Activated CD4-positive, alpha-beta T cell treated with anti-CD3 and anti-CD28 coated beads, Interleukin-2, amount 50 U/mL, for 16 hours (primary cell): ENCODE data around the gene PFAS.
A peak's percentile ranks its signal among the peaks of the same experiment; 100 is the strongest.
"Not testable (repeated sequence)": the region's sequence is repeated elsewhere in the genome, so short reads cannot be mapped to it uniquely, and the experiment has no call there.

Experiments used
- DNase-seq: peaks from one replicate; pipeline ENCODE4 v3.0.0-alpha.2; 2020

The PFAS gene

GRCh38 chr17:8225813-8226535 lies 23.1 kb upstream of the PFAS start:
- DNase-seq = peak; percentile 92

GRCh38 chr17:8226536-8227237 lies 22.4 kb upstream of the PFAS start:
- peak; percentile 84 for DNase-seq

DNA sequence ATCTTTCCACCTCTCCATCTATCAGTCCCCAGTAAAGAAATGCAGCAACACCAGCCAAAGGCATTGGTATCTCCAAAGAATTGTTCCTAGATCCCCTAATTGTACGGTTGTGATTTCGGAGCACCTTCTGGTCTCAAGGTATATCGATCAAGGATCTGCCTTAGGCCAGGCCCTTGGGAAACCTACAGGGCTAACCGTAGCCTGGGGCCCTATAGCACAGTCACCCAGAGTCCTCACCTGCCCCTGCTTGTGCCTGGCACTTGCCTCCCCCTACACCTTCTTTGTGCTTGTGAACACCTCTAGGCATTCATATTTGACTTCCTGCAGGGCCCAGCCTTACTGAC lies 21.9 kb upstream of the PFAS start:
- DNase-seq = no peak

GRCh38 chr17:8231701-8232100 lies 17.4 kb upstream of the PFAS start:
- DNase-seq = no peak

DNA sequence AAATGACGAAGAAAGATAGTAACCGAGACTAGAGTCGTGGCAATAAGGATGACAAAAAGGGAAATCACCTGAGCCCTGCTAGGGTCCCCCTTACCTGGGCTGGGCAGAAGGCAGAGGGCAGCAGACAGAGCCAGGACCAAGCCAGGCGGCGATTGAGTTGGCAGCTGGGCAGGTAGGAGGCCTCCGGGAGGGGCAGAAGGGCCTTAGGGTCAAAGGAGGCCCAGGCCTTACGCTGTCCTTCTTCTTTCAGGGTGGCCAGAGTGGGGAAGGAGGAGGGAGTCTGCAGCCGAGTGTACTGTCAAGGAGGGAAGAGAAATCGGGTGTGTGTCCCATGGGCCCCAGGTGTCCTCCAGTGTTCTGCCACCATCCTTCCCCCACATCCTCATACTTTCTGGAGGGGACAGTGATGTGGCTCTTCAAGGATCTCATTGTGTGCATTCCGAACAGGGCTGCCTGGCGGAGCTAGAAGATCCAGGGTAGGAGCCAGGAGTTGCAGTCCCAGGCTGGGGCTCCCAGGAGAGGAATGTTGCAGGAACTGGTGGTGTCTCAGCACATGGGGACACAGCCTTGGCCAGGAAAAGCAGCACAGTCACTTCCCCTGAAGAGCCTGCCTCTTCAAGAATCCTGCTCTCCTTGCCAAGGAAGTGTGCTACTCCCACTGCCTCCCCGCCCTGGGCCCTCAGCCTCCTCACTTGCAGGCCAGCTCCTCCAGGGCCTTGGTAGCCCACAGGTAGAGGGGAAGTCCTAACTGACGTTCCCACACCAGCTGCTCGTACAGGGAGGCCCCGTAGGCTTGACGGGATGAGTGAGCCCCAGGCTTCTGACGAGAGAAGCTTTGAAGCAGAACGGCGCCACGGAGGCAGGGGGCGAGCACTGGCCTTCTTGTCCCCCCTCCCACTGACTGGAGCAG lies 14.5 kb upstream of the PFAS start:
- DNase-seq = no peak

DNA sequence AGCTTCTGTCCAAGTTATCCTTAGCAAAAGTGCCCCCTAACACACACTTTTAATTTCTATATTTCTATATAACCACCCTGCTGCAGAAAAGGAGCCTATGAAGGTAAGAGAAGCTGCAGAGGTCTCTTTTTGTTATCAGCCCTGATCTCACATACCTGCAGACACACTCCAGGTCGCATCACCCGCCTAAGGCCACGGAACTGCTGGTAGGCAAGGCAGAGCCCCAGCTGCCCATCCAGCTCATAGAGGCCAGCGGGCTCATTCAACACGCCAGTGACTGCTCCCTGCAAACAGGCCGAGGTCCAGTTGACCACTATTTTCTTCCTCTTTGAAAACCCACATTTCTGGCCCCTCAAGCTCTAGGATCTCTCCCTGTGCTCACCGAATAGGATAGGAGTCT lies 13.4 kb upstream of the PFAS start:
- no peak for DNase-seq

GRCh38 chr17:8237175-8237574 lies 11.9 kb upstream of the PFAS start:
- no peak for DNase-seq

GRCh38 chr17:8237886-8238285 lies 11.2 kb upstream of the PFAS start:
- no peak for DNase-seq

- peak; percentile 15 for DNase-seq
These were observed 5.3 kb upstream of the PFAS start for GRCh38 chr17:8243827-8244226.

- no peak for DNase-seq
These were observed 4.3 kb upstream of the PFAS start for GRCh38 chr17:8244768-8245167.

- peak; percentile 7 for DNase-seq
These were observed 772 bp downstream of the PFAS start for GRCh38 chr17:8249621-8250500.

DNA sequence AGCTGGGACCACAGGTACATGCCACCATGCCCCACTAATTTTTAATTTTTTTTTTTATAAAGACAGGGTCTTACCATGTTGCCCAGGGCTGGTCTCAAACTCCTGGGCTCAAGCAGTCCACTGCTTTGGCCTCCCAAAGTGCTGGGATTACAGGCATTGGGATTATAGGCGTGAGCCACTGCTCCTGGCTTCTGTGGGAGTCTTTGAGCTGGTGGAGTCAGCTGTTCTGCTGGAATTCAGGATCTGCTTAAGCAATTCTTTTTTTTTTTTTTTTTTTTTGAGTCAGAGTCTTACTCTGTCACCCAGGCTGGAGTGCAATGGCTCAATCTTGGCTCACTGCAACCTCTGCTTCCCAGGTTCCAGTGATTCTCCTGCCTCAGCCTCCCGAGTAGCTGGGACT lies 2.3 kb downstream of the PFAS start:
- not testable (repeated sequence) for DNase-seq

DNA sequence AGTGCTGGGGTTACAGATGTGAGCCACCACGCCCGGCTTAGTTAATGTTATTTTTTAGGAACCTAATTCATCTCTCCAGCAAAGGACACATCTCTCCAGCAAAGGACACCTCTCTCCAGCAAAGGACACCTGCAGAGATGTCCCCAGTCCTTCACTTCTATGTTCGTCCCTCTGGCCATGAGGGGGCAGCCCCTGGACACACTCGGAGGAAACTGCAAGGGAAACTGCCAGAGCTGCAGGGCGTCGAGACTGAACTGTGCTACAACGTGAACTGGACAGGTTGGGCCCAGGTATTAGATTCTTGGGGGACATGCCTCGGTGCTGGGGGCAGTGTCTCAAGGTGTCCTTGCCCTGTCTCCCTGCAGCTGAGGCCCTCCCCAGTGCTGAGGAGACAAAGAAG lies 4.7 kb downstream of the PFAS start:
- DNase-seq = no peak

- no peak for DNase-seq
These were observed 5.8 kb downstream of the PFAS start for GRCh38 chr17:8254881-8255280.

- DNase-seq = no peak
These were observed 6.4 kb downstream of the PFAS start for GRCh38 chr17:8255499-8255898.

DNA sequence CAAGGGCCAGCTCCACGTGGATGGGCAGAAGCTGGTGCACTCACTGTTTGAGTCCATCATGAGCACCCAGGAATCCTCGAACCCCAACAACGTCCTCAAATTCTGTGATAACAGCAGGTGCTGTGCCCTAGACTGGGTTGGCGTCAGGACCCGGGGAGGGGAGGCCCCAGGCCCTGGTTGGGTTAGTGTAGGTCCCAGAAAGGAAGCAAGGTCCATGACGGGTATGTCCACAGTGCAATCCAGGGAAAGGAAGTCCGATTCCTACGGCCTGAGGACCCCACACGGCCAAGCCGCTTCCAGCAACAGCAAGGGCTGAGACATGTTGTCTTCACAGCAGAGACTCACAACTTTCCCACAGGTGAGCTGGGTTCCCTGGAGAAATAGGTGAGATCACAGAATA lies 7.2 kb downstream of the PFAS start:
- no peak for DNase-seq

DNA sequence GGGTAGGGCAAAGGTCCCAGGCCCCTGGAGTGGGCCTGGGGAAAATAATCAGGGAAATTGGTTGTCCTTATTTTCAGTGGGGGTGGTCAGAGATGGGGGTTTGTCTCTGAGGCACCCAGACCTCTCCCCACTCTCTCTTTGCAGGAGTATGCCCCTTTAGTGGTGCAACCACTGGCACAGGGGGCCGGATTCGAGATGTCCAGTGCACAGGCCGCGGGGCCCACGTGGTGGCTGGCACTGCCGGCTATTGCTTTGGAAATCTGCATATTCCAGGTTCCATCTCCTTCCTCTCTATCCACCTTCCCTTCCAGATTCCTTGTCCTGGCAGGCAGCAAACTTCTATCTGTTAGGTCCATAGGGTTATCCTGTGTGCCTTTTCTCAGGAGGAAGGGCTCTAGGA lies 7.6 kb downstream of the PFAS start:
- DNase-seq = no peak

DNA sequence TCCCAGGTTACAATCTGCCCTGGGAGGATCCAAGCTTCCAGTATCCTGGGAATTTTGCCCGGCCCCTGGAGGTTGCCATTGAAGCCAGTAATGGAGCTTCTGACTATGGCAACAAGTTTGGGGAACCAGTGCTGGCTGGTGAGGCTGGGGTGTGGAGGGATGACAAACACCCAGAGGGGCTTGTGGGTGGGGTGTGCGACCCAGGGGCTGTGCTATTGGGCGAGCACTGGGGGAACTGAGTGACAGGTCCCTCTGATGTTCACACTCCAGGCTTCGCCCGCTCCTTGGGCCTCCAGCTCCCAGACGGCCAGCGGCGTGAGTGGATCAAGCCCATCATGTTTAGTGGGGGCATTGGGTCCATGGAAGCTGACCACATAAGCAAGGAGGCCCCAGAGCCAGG lies 8.7 kb downstream of the PFAS start:
- DNase-seq = no peak

- no peak for DNase-seq
These were observed 15.2 kb downstream of the PFAS start for GRCh38 chr17:8264320-8264719.

DNA sequence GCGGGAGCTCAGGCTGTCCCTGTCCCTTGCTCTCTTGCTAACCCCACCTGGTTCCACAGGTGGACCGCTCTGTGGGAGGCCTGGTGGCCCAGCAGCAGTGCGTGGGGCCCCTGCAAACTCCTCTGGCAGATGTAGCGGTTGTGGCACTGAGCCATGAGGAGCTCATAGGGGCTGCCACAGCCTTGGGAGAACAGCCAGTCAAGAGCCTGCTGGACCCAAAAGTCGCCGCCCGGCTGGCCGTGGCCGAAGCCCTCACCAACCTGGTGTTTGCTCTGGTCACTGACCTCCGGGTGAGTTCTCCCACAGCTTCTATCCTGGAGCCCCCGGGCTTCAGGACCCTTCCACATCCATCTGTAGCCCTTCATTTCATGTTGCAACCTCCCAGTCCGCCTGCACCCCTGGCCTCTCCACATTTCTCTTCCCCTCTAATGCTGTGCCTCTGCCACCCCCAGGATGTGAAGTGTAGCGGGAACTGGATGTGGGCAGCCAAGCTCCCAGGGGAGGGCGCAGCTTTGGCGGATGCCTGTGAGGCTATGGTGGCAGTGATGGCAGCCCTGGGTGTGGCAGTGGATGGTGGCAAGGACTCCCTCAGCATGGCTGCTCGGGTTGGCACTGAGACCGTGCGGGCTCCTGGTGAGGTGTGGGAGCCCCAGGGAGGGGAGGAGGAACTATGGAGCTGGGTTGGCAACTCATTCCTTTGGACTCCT lies 15.9 kb downstream of the PFAS start:
- no peak for DNase-seq

DNA sequence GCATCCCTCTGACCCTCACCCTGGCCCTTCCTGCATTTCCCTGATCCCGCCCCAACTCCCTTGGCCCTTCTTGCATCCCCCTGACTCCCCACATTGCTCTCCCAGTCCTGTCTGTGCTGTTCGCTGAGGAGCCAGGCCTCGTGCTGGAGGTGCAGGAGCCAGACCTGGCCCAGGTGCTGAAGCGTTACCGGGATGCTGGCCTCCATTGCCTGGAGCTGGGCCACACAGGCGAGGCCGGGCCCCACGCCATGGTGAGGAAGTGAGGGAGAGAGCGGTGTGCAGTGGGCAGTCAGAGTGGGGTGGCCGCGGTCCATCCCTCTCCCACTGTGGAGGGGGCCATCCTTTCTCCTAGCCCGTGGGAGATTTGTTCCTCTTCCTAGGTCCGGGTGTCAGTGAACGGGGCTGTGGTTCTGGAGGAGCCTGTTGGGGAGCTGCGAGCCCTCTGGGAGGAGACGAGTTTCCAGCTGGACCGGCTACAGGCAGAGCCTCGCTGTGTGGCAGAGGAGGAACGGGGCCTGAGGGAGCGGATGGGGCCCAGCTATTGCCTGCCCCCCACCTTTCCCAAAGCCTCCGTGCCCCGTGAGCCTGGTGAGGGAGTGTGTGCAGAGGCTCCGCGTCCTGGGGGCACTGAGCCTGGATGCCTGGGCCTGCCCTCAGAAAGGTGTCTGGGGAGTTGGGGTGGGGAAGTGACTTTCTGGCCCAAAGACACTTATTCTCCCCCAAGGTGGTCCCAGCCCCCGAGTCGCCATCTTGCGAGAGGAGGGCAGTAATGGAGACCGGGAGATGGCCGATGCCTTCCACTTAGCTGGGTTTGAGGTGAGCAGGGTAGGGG lies 17.8 kb downstream of the PFAS start:
- no peak for DNase-seq
